SKM-1 treated with dmso at 0.1 percent for 144 hours (cell line): ENCODE measurements around the gene NUP214.
"Not testable (repeated sequence)": the region's sequence is repeated elsewhere in the genome, so short reads cannot be mapped to it uniquely, and the experiment has no call there.

Experiments
- DNase-seq: peaks from one replicate; lab custom pipeline; 2025; ENCODE audit not compliant: unreplicated experiment; lab: John Stamatoyannopoulos, UW

The NUP214 gene

DNA sequence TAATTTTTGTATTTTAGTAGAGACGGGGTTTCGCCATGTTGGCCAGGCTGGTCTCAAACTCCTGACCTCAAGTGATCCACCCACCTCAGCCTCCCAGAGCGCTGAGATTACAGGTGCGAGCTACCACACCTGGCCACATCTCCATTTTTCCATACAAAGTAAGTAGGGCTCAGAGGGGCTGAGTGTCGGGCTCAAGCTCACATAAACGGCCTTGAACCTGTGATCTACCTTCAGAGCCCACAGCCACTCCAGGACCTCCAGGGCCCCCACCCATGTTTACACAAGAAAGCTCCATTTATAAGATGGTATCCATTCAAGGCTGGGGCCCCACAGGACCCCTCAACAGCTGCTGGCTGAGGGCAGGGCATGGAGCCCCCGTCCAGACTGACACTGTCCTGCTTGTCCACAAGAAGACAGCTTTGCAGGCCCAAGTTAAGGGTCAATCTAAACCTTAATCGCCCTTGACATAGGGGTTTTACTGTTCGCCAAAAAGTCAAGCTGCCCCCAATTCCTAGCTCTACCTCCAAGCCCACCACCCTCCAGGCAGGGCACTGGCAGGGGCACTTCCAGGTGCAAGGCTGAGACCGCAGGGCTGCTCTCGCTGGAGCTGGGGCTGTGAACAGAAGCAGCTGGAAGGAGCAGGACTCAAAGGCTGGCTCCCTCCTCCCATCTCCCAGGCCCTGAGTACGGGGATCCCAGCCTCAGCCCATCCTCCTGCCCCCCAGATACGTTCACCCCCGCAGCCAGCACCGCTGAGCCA is 132.1 kb downstream of the NUP214 start:
- DNase-seq, result no peak

DNA sequence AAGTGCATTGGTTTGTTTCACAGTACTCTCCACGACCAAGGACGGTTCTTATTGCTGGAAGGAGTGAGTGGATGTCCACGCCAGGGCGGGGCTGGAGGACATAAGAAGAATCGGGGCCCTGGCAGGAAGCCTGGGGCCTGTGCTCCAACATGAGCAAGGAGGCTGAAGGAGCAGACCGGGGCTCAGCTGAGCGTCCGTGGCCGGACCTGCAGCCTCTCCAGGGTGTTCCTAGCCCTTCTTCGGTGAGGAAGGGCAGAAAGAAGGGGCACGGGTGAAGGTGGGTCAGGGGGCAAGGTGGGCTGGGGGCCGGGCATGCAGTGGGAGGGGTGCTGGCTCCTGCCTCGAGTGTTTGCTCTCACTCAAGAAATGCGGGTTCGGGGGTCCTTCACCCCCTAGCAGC is 132.8 kb downstream of the NUP214 start:
- no peak for DNase-seq

DNA sequence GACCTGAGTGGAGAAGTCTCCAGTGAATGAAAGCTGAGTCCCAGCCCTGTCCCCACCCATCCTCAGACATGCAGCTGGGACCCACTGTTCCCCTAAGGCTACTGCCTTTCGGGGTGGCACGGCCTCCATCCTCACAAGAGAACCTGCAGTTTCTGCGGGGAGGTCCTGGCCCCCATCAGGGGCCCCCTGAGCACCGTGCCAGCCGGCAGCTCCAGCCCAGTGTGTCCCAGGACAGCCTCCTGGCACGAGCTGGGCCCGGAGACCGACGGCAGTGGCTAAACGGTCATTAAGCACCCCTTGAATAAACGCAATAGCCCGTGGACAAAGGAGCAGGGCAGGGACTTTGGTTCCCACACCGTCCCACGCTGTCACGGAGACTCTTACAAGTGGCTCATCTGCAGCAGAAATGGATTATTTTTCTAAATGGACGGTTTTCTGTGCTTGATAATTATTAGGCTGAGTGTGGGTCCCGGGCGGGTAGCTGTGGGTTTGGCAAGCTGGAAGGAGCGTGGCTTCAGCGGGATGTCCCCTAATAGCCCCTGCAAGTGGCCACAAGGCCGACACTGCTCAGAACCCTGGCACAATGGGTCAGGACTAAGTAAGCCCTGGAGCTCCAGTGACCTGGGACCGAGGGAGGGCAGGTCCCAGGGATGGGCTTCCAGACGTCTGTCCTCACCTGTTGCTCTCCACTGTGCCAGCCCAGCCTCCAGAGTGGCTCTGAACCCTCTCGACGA is 133.5 kb downstream of the NUP214 start:
- DNase-seq, result no peak

DNA sequence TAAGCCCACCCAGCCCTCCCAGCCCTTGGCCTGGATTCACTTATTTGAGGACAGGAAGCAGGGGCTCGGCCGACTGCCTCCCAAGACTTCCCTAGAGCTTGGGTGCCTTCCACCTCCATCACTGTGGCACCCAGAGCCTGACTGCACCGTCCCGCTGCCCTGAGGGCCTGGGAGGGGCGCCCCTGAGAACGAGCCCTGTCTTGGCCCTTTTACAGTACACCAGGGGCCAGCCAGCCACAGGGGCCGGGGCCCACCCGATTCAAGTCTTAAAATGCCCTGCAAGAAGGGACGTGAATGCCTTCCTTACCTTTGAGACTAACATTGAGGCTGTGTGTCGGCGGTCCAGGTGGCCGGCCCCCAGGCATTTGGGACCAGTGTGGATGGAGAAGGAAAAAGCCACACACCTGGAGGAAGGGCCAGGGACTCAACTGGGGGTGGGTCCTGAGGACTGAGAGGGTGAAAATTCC is 134.1 kb downstream of the NUP214 start:
- no peak for DNase-seq

DNA sequence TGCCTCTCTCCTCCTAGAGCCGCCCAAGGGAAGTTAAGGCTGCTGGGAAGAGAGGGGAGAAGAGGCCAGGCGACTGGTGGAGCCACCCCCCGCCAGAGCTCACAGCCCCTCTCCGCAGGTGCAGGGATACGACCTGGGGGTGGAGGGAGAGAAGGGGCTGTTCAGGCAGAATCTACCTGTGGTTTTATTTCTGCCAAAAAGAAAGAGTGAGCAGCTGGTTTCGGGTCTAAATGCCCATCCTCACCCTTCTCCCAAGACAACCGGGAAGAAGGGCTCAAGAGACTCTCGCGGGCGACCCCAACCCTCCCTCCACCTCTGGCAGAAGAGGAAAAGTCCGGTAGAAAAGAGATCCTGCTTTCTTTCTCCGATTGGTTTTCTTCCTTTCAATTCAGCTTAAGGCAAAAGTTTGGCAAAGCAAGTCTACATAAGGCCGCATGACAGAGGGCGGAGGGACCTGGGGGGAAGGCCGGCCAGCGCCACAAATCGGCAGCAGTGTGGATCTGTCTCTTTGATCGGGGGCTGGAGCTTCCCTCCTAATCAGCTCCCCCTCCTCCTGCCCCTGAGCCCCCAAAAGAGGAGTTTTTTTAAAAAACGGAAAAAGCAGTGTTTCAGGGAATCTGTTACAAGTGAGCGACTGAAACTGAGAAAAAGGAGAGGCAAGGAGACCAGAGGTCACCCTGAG is 134.7 kb downstream of the NUP214 start:
- no peak for DNase-seq

DNA sequence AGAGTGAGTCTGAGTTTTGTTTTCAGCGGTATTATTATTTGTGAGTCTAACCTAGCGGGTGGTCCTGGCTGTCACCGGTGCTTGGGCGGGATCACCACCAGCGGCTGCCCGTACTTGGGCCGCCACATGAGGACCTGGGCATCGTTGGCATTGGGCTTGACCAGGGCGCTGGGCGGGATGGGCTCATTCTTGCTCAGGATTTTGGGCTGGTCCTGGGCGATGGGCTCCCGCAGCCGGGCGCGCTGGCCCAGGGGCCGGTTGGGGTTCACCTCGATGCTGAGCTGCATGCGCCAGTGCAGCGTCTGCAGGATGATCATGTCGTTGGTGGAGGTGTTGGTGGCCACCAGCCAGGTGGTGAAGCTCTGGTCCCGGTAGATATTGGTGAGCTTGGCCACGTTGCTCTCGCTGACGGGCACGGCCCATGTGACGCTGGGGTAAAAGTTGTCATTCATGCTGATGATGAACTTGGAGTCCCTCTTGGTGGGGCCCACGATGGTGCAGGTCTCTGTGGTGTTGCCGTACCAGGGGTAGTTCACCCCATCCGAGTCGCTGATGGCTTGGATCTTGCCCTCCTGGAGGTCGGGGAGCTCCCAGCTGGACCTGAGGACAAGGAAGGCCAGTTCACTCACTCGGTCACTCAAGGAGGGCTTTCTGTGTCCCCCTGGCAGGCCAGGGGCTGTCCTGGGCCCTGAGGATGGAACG is 135.5 kb downstream of the NUP214 start:
- DNase-seq, result no peak

DNA sequence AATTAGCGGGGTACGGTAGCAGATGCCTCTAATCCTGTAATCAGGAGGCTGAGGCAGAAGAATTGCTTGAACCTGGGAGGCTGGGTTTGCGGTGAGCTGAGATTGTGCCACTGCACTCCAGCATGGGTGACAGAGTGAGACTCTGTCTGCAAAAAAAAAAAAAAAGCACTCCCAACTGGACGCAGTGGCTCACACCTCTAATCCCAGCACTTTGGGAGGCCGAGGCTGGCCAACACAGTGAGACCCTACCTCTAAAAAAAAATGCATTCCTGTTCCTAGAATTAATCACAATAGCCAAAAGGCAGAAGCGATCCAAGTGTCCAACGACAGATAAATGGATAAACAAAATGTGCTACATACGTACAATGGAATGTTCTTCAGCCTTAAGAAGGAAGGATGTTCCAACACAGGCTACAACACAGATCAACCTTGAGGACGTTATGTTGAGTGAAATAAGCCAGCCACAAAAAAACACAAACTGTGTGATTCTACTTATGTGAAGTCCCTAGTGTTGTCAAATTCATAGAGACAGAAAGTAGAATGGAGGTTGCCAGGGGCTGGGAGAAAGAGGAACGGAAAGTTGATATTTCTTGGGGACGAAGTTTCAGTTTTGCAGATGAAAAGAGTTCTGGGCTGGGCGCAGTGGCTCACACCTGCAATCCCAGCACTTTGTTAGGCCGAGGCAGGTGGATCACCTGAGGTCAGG is 137.1 kb downstream of the NUP214 start:
- DNase-seq, result no peak

DNA sequence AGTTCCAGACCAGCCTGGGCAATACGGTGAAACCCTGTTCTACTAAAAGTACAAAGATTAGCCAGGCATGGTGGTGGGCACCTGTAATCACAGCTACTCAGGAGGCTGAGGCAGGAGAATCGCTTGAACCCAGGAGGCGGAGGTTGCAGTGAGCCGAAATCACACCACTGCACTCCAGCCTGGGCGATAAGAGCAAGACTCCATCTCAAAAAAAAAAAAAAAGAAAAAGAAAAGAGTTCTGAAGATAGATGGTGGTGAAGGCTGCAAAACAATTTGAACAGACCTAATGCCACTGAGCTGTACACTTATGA is 137.6 kb downstream of the NUP214 start:
- DNase-seq, result not testable (repeated sequence)

DNA sequence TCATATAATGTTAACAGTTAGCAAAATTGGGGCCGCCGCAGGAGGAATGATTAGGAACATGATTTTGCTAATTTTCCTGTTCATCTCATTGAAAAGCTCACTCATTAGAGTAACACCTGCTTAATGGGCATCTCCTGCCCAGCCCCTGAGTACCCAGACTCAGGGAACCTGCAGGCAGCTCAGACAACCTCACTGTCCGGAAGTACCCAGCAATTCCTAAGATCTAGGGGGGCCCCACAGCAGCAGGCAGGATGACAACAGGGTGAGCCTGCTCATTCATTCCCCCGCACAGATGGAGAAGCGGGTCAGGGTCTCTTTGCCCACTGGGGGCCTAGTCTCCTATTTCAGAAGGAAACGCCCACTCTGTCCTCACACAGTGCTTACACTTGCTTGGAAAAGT is 138.3 kb downstream of the NUP214 start:
- no peak for DNase-seq

DNA sequence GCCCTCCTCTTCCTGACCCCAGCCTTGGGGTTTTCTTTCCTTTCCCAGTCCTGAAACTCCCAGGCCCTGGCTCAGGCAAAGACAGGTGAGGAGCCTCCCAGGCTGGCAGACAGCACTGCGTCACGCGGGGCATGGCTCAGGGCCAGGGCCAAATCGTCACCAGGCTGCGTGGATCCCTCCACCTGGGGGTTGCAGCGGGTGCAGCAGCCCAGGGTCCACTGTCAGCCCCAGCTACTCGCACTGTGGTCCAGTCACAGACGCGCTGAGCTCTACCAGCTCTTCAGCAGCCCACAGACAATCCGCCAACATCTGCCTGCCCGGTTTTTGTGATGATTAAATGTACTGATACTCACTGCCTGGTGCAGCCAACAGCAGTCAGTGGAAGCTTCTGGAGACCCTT is 138.8 kb downstream of the NUP214 start:
- DNase-seq, result no peak

DNA sequence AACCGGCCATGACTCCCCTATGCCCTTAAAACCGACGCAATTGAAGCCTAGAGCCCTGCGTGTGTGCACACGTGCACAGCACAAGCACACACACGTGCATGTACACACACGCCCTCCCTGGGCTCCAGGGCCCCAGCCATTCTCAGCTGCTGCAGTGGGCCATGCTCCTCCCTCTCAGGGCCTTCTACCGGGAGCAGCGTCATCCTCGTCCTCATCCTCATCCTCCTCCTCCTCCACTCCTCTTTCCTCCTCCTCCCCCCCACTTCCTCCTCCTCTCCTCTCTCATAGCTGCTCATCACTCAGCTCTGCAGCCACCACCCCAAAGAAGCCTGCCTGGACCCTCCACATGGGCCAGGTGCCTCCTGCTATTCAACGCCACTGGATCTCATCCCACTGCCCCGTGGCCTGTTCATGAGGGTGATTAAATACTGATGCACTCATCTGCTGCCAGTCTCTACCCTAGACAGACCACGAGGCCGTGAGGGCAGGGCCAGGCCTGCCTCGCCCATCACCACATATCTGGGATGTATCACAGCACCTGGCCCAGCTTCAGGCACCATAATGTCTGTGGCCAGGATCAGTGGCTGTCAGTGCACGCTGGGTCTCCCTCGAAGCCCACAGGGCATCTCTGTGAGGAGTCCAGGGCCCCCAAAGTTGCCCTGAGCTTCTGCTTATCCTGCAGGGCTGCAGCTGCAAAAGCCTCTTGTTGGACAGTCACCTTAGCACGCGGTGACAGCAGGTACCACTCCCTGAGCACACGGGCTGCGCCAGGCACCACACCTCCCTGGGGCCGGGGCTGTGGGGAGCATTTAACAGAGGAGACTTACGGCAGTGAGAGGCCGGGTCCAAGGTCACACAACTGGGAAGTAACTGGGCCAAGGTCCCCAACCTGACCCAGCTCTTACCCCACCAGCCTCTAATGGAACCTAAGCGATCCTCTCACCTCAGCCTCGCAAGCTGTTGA is 141.2 kb downstream of the NUP214 start:
- DNase-seq, result no peak

DNA sequence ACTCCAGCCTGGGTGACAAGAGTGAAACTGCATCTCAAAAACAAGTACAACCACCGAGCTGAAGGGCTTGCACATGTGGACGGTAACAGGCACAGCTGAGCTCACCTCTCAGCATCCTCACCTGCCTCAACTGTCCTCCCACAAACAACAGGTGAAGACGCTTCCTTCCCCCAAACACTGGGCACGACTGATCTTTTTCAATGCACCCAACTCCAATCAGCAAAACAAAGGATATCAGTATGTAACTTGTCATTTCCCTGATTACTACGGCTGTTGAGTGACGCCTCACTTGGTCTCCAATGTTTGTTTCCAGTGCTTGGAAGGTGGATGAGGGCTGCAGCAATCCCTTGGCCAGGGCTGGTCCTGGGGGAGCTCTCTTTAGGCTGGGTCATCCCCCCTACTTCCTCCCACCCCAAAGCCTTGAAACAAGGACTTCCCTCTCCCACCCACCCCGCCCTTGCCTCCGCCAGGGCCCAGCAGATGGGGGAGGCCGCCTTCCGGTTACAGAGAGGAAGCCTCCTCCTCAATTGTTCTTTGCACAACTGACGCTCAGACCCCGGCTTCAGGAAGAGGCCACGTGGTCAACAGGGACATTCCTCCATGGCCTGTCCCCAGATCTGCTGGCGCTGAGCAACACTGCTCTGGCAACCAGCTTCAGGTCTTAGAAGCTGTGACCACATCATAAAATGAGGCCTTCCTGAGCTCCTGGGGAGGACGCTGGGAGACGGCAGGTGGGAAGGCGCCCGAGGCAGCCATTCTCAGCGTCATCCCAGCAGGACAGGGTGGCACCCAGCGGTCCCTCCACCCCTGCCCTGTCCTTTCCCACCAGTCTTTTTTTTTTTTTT is 145.0 kb downstream of the NUP214 start:
- DNase-seq, result peak; percentile 92

DNA sequence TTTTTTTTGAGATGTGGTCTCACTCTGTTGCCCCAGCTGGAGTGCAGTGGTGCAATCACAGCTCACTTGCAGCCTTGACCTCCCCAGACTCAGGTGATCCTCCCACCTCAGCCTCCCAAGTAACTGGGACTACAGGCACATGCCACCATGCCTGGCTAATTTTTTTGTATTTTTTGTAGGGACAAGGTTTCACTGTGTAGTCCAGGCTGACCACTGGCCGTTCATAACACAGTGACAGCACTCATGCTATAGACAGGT is 145.6 kb downstream of the NUP214 start:
- not testable (repeated sequence) for DNase-seq

DNA sequence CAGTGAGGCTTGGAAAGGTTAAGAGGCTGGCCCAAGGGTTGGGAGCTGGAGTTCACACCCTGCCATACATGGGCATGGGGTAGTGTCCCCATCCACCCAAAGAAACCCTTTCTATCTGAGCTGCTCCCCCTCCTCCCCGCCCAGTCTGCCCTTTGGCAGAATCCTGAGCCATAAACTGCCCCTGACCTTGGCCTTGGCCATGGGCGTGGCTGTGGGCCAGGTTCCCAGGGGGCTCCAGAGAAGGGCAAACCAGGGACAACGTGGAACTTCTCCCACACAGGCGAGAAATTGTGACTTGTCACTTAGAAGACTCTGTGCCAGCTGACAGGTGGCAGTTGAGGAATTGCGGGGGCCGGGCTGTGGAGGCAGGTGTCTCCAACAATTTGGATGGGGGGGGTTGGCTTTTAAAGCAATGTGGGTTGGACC is 146.1 kb downstream of the NUP214 start:
- no peak for DNase-seq

DNA sequence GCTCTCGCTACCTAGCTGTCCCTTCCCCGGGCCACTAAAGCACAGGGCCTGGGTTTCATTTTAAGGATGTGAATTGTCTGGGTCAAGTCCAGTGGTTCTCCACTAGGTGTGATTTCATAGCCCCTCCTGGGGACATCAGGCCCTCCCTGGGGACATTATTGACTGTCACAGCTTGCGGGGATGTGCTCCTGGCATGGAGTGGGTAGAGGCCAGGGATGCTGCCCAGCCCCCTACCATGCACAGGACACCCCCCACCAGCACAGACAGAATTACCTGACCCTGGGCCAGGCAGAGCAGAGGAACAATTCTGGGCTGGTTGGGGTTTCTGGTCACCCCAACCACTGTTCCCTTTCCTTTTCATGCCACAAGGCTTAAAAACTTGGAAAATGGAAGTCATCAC is 146.8 kb downstream of the NUP214 start:
- DNase-seq, result no peak

DNA sequence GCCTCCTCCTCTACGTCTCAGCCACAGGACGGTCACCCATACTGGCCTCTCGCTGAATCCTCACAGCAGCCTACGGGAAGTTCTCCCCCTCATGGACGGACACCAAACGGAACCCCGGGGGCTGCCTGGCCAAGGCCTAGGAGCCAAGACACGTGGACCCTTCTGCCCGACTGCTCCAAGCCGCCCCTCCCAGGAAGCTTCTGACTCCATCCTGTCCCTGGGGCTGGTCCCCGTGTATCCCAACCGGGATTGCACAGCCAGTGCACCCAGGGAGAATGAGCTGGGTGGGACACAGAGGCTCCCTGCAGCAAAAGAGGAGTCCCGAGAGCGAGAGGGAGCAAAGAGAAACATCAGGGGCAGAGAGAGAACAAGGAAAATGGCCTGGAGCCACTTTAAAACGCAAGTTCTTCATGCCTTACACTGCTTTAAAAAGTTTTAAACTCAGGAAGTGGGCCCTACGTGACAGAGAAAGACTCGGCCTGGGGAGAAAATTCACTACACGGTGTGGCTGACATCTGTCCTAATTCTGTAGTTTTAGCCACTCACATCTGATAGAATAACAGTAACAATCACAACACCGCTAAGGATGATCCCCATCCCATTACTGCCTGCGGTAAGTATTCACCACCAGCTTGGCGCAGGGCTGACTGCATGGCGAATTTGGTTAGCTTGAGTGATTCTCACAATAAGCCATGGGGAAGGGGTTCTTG is 147.9 kb downstream of the NUP214 start:
- no peak for DNase-seq

DNA sequence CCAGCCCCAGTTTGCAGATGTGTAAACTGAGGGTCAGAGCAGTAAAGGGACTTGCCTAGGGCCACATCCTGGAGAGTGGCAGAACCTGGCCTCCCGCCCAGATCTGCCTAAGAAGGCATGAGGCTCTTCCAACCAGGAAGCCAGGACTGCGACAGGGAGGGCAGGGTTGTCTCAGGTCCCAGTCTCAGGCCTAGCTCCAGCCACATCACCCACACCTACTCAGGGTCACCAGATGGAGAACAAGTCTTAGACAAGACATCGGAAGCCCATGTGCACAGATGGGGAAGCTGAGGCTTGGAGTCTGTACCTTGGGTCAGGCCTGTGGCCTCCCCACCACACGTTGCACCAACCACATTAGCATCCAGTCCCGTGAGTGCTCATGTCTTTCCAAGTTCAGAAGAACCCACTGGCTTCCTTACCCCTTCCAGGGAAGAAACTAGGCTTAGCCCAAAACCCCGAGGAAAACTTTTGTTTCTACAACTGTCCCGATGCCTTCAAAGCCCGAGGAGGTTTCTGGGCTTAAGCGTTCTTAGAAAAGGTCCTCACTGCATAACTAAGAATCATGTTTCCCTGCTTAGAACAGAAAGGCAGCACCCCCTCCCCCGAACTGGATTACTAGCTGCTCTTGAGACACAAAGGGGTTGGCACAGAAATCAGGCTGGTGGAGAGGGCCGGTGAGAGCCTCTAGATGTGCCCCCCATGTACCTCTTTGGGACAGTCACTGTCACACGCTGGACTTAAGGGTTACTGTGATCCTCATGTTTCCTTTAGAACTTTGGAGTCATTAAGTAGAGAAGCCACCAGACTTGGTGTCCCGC is 148.7 kb downstream of the NUP214 start:
- peak; percentile 91 for DNase-seq
